GM12875 (cell line): ENCODE data around the gene NT5DC1.

Experiments
- H3K4me3 ChIP-seq: one replicate; pipeline ENCODE4 v1.5.1; 2011; ENCODE audit warnings: low read depth, low read length, control low read depth
- TF ChIP-seq, protein P1 (sequence below): IDR thresholded peaks from 2 replicates; pipeline ENCODE4 v1.5.1; 2011; ENCODE audit warnings: low read depth, mild to moderate bottlenecking, control low read depth, inconsistent platforms, low read length, moderate library complexity, borderline replicate concordance; ENCODE audit not compliant: insufficient read depth

NT5DC1 gene

DNA sequence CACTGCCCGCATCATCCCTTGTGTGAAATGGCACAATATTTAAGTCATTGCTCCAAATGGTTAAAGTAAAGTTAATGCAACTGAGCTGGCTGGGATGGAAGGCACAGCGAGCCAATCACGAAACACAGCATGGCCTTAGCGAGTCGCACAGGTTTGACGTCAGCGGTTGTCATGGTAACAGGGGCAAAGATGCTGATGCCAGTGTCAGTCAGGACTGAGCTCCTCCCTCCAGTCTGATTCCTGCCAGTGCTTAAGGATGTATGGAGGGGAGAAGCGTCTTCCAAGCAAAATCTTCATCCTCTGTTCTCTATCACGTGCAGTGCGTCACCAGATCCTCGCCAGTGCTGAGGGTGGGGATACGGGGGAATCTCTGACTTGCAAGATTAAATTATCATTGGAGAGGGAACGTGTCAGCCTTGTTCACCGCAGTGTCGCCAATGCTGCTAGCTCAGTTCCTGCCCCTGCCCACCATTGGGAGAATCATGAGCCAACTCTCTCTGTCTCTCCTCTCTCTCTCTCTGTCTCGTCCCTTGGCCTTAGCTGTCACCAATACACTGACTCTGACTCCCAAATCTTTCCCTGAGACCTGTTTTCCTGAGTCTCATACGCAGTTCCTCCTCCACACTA, 128.7 kb downstream of the NT5DC1 start:
- TF ChIP-seq, protein P1, sequence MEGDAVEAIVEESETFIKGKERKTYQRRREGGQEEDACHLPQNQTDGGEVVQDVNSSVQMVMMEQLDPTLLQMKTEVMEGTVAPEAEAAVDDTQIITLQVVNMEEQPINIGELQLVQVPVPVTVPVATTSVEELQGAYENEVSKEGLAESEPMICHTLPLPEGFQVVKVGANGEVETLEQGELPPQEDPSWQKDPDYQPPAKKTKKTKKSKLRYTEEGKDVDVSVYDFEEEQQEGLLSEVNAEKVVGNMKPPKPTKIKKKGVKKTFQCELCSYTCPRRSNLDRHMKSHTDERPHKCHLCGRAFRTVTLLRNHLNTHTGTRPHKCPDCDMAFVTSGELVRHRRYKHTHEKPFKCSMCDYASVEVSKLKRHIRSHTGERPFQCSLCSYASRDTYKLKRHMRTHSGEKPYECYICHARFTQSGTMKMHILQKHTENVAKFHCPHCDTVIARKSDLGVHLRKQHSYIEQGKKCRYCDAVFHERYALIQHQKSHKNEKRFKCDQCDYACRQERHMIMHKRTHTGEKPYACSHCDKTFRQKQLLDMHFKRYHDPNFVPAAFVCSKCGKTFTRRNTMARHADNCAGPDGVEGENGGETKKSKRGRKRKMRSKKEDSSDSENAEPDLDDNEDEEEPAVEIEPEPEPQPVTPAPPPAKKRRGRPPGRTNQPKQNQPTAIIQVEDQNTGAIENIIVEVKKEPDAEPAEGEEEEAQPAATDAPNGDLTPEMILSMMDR = no peak
- H3K4me3 ChIP-seq = no peak overlapping the region

DNA sequence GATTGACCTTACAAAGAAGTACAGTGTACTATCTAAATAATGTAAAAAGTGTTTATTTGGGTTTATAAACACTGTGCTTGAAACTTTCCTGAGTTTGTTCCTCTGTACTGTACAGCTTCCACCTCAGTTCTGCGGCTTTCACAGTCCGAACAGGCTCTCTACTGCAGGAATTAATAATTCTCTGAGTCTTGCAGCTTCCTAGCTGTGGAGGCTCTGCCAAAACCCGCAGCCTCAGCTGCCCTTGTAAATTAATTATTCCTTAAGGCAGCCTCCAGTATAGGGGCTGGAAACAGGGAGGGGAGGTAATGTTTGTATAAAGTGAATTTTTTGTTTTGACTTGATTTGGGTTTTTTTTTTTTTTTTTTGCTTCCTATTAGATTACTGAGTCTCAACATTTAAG, 134.0 kb downstream of the NT5DC1 start:
- TF ChIP-seq, protein P1 = no peak
- no peak overlapping the region for H3K4me3 ChIP-seq

DNA sequence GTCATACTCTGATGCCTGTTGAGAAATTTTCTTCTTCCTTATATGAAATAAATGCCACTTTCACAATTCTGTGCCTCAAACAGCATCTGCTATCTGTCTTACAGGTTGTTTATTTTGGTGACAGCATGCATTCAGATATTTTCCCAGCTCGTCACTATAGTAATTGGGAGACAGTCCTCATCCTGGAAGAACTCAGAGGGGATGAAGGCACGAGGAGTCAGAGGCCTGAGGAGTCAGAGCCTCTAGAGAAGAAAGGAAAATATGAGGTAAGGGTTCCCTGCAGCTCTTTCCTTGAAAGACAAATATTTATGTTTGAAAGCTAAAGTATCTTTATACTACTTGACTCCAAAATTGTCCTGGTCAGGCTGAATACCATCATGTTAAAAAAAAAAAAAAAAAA, 137.4 kb downstream of the NT5DC1 start:
- TF ChIP-seq, protein P1 = no peak
- no peak overlapping the region for H3K4me3 ChIP-seq

DNA sequence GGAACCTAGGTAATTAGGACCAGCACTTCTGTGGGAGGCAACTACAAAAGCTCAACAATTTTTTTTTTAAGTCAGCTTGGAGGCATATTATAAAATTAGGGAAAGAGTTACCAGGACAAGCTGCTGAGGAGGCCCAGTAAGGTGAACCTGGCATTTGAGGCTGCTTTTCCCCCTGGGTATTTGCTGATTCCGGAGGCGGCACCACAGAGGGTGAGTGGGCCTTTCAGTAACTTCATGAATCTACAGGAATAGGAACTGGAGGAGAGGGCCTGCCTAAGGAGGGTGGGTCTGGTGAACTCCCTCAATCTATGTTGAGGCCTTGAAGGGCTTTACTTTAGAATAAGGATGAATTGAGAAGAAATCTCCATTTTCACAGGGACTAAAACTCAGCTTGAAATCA, 138.6 kb downstream of the NT5DC1 start:
- TF ChIP-seq, protein P1 = no peak
- H3K4me3 ChIP-seq = no peak overlapping the region

DNA sequence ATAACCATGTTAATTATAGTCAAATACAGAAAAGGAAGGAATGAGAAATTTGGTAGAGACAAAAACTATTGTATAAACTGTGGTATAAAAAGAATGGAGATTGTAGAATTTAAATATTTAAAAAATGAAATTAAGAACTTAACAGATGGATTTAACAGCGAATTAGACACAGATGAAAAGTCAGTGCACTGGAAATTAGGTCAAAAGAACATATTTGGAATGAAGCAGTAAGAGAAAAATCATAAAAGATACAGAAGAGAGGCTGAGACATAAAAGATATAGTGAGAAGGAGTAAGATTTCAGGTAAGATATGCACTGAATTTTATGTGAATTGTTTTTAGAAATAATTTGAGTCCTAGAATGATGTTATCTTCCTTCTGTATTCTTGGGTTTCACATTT, 139.2 kb downstream of the NT5DC1 start:
- TF ChIP-seq, protein P1 = no peak

DNA sequence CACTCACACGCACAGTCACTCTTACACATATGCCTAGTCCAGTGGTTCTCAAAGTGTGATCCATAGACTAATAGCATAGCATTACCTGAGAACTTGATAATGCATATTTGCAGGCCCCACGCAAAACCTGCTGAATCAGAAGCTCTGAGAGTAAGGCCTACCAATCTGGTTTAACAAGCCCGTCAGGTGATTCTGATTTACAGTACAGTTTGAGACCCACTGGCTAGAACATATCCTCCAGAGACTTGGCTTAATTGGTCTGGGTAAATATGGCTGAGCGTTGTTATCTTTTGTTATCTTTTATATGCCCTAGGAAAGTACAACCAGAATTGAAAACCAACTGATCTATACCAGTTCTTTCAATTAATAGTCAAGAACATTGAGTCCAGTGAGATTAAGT, 143.6 kb downstream of the NT5DC1 start:
- no peak overlapping the region for H3K4me3 ChIP-seq
- TF ChIP-seq, protein P1 = no peak

More for the DNA sequence above, 139.2 kb downstream of the NT5DC1 start:
- no peak overlapping the region for H3K4me3 ChIP-seq

DNA sequence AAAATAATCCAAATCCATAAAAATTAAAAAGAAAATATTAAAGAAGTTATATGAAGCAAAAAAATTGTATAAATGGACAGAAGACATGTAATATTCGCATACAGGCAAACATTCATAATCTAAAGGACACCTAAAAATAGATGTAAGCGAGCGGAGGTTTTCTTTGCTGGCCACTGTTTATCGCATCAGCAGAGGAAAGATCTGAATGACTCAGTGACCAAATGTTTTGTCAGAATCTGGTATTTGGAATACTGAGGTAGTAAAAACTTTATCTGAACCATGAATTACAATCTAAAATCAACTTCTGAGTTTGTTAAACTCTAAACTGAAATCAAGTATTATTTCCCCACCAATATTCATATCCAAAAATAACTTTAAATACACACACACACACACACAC, 145.4 kb downstream of the NT5DC1 start:
- TF ChIP-seq, protein P1 = no peak
- no peak overlapping the region for H3K4me3 ChIP-seq
